NCI-H146 treated with DMSO at 0.1 percent for 48 hours (cell line): ENCODE data around the gene CRABP2.

ENCODE experiments used
- DNase-seq: peaks from one replicate; lab custom pipeline; 2025; ENCODE audit not compliant: unreplicated experiment; lab: John Stamatoyannopoulos, UW

CRABP2 gene

GRCh38 chr1:156670791-156671190, 34.6 kb downstream of the CRABP2 start:
- DNase-seq, result no peak

- DNase-seq, result no peak
Measured at GRCh38 chr1:156670359-156670758, 35.0 kb downstream of the CRABP2 start.

- no peak for DNase-seq
Measured at GRCh38 chr1:156669794-156670193, 35.6 kb downstream of the CRABP2 start.

GRCh38 chr1:156668801-156669637, 36.4 kb downstream of the CRABP2 start:
- no peak for DNase-seq

- DNase-seq, result no peak
Measured at GRCh38 chr1:156667968-156668709, 37.2 kb downstream of the CRABP2 start.

GRCh38 chr1:156667610-156667967, 37.8 kb downstream of the CRABP2 start:
- no peak for DNase-seq

GRCh38 chr1:156666862-156667609, 38.3 kb downstream of the CRABP2 start:
- no peak for DNase-seq

- DNase-seq, result no peak
Measured at GRCh38 chr1:156665539-156665938, 39.8 kb downstream of the CRABP2 start.

- DNase-seq, result no peak
Measured at GRCh38 chr1:156664767-156665411, 40.5 kb downstream of the CRABP2 start.

- no peak for DNase-seq
Measured at GRCh38 chr1:156664046-156664766, 41.2 kb downstream of the CRABP2 start.

- DNase-seq, result no peak
Measured at GRCh38 chr1:156663178-156663577, 42.2 kb downstream of the CRABP2 start.

GRCh38 chr1:156662800-156663055, 42.7 kb downstream of the CRABP2 start:
- no peak for DNase-seq

GRCh38 chr1:156662005-156662799, 43.2 kb downstream of the CRABP2 start:
- no peak for DNase-seq

GRCh38 chr1:156660752-156661112, 44.7 kb downstream of the CRABP2 start:
- DNase-seq, result no peak

- DNase-seq, result peak; percentile 86
Measured at GRCh38 chr1:156659988-156660751, 45.2 kb downstream of the CRABP2 start.

GRCh38 chr1:156659661-156659987, 45.8 kb downstream of the CRABP2 start:
- DNase-seq, result no peak

- DNase-seq, result no peak
Measured at GRCh38 chr1:156658945-156659574, 46.3 kb downstream of the CRABP2 start.

- no peak for DNase-seq
Measured at GRCh38 chr1:156658496-156658895, 46.9 kb downstream of the CRABP2 start.

- no peak for DNase-seq
Measured at GRCh38 chr1:156657741-156658319, 47.6 kb downstream of the CRABP2 start.
